ENCODE measurements around the gene SERF2. TPM values are rescaled to one million over a fixed set of nuclear protein-coding genes. Genes with fewer than 3 reads are reported as not detected.

Gene SERF2
- total and polyA plus RNA-seq, 2 of the 8 experiments (the other 6 are each of a cell fraction or from before 2014, with no cell fraction given) = 655 to 999 TPM

DNA sequence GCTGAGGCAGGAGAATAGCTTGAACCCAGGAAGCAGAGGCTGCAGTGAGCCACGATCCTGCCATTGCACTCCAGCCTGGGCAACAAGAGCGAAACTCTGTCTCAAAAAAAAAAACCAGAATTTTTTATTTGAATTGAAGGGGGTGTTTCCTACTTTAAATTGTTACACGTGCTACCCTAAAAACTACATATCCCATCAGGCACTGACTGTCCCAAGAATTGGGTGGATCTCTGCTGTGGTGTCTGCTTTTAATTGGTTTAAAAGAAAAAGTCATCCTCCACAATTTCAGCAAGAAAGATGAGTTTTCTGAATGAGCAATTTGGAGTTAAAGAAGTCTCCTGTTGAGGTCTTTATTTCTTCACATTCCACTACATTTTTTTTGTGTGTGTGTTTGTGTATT lies 43.7 kb upstream of the SERF2 start (continued):
- TF ChIP-seq, protein P1, sequence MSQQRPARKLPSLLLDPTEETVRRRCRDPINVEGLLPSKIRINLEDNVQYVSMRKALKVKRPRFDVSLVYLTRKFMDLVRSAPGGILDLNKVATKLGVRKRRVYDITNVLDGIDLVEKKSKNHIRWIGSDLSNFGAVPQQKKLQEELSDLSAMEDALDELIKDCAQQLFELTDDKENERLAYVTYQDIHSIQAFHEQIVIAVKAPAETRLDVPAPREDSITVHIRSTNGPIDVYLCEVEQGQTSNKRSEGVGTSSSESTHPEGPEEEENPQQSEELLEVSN (IDR thresholded peaks at IDR 0.05) = no peak
